HCT116 (cell line): ENCODE results near the gene RNF175. TPM values are rescaled to one million over a fixed set of nuclear protein-coding genes. Genes with fewer than 3 reads are reported as not detected.

Experiments
- ATAC-seq: fragments of 200-7000 bp; cut with Tn5 transposase; 2 replicates; pipeline ENCODE4 v1.9.1; 2020; ENCODE audit warnings: mild to moderate bottlenecking, moderate library complexity
- BruUV-seq: library from RNA; stranded (reverse); fragments of 400-500 nt; replicated peaks from 2 replicates; lab custom pipeline; 2021; lab: Mats Ljungman, UMichigan
- CTCF ChIA-PET: fragments of 300-600 bp; sonication (Branson Sonifier 250); formaldehyde crosslinking; loops from one replicate; lab custom pipeline; 2021; ENCODE audit warnings: antibody characterized with exemption; lab: Charles Lee
- POLR2A ChIA-PET: fragments of 300-600, 350-600 bp; sonication (Branson Sonifier 250); formaldehyde crosslinking; loops from one replicate; lab custom pipeline; 2021; ENCODE audit warnings: antibody characterized with exemption; lab: Charles Lee
- RAD21 ChIA-PET, 2 experiments: fragments of 300-600 bp; sonication (Branson Sonifier 250); formaldehyde crosslinking; loops; one replicate each; lab custom pipeline; 2023; ENCODE audit warnings: low total read pairs in 2 of 2; ENCODE audit not compliant: uncharacterized antibody in 2 of 2, unreplicated experiment in 2 of 2, low non-redundant PET in 1 of 2; lab: Charles Lee
- DNase-seq: peaks from one replicate; pipeline ENCODE4 v3.0.0-alpha.2; 2010; ENCODE audit warnings: low read depth, low spot score
- H2AFZ ChIP-seq: fragments of 200-600 bp; shearing (Covaris generic), sonication (generic); 2 replicates; pipeline ENCODE4 v1.6.1; 2017; ENCODE audit warnings: low read depth, mixed run types, mixed read lengths, antibody characterized with exemption, low read length; ENCODE audit not compliant: poor library complexity, severe bottlenecking
- H3K27ac ChIP-seq: 2 replicates; pipeline ENCODE4 v1.5.1; 2012; ENCODE audit warnings: low read depth, low read length
- H3K27me3 ChIP-seq: fragments of 200-600 bp; sonication (generic); 2 replicates; pipeline ENCODE4 v1.6.1; 2016; ENCODE audit warnings: mixed run types, low read length, mixed read lengths; ENCODE audit not compliant: insufficient read depth
- H3K36me3 ChIP-seq, 2 experiments: fragments of 200-500 bp in 1 of 2; fragments of 200-600 bp in 1 of 2; sonication (Bioruptor generic) in 1 of 2; sonication (generic) in 1 of 2; 2 replicates each; pipeline versions ENCODE4 v1.5.1 to v1.6.1; 2014 to 2016; ENCODE audit warnings: low read length in 2 of 2, inconsistent platforms in 1 of 2, mixed read lengths in 1 of 2, mixed run types in 1 of 2; ENCODE audit not compliant: insufficient read depth in 2 of 2, control insufficient read depth in 1 of 2
- H3K4me1 ChIP-seq, 2 experiments: fragments of 200-600 bp in 1 of 2; sonication (generic) in 1 of 2; 2 replicates each; pipeline versions ENCODE4 v1.5.1 to v1.6.1; 2012 to 2017; ENCODE audit warnings: low read length in 2 of 2, inconsistent platforms in 1 of 2, mild to moderate bottlenecking in 1 of 2, mixed read lengths in 1 of 2, mixed run types in 1 of 2, moderate library complexity in 1 of 2; ENCODE audit not compliant: insufficient read depth in 2 of 2, control insufficient read depth in 1 of 2
- H3K4me2 ChIP-seq: fragments of 200-600 bp; sonication (generic); 2 replicates; pipeline ENCODE4 v1.6.1; 2017; ENCODE audit warnings: mixed run types, low read length, mixed read lengths
- H3K4me3 ChIP-seq, 2 experiments: fragments of 200-600 bp in 1 of 2; sonication (generic) in 1 of 2; replicated peaks in 1 of 2; 2 replicates each; pipeline ENCODE4 v1.5.1; 2011 to 2016; ENCODE audit warnings: low read length in 2 of 2, control low read depth in 1 of 2, low read depth in 1 of 2, mild to moderate bottlenecking in 1 of 2, mixed read lengths in 1 of 2, mixed run types in 1 of 2
- H3K79me2 ChIP-seq: fragments of 200-600 bp; sonication (generic); 2 replicates; pipeline ENCODE4 v1.6.1; 2017; ENCODE audit warnings: mild to moderate bottlenecking, mixed run types, low read length, moderate library complexity, mixed read lengths; ENCODE audit not compliant: insufficient read depth
- H3K9ac ChIP-seq: fragments of 200-600 bp; sonication (generic); 2 replicates; pipeline ENCODE4 v1.6.1; 2016; ENCODE audit warnings: low read length, mixed read lengths
- H3K9me2 ChIP-seq: fragments of 200-600 bp; sonication (generic), shearing (Covaris generic); 2 replicates; pipeline ENCODE4 v1.6.1; 2017; ENCODE audit warnings: mixed run types, mild to moderate bottlenecking, moderate library complexity; ENCODE audit not compliant: insufficient read depth
- H3K9me3 ChIP-seq, 2 experiments: fragments of 200-500 bp in 1 of 2; fragments of 200-600 bp in 1 of 2; sonication (Bioruptor generic) in 1 of 2; sonication (generic) in 1 of 2; 2 replicates each; pipeline ENCODE4 v1.6.1; 2014 to 2017; ENCODE audit warnings: low read length in 2 of 2, mixed read lengths in 2 of 2, inconsistent platforms in 1 of 2, low read depth in 1 of 2, mild to moderate bottlenecking in 1 of 2, mixed run types in 1 of 2, moderate library complexity in 1 of 2; ENCODE audit not compliant: control insufficient read depth in 1 of 2, insufficient read depth in 1 of 2
- H4K20me1 ChIP-seq: fragments of 200-600 bp; sonication (generic), shearing (Covaris generic); 2 replicates; pipeline ENCODE4 v1.6.1; 2017; ENCODE audit warnings: mixed run types, mild to moderate bottlenecking, moderate library complexity; ENCODE audit not compliant: insufficient read depth
- ATF3 ChIP-seq: IDR thresholded peaks from 2 replicates; pipeline ENCODE4 v1.6.1; 2012
- CEBPB ChIP-seq: IDR thresholded peaks from 2 replicates; pipeline ENCODE4 v1.6.1; 2012; ENCODE audit warnings: low read depth
- CTCF ChIP-seq, 3 experiments: fragments of 200-600 bp in 1 of 3; sonication (generic) in 1 of 3; IDR thresholded peaks in 2 of 3; conservative IDR thresholded peaks in 1 of 3; 2 replicates each; pipeline ENCODE4 v1.5.1; 2012 to 2017; ENCODE audit warnings: low read depth in 2 of 3, low read length in 2 of 3, antibody characterized with exemption in 1 of 3, borderline replicate concordance in 1 of 3, control low read depth in 1 of 3, mild to moderate bottlenecking in 1 of 3, mixed read lengths in 1 of 3, mixed run types in 1 of 3, moderate library complexity in 1 of 3; ENCODE audit not compliant: insufficient read depth in 1 of 3
- ELF1 ChIP-seq: IDR thresholded peaks from 2 replicates; pipeline ENCODE4 v1.6.1; 2012; ENCODE audit warnings: low read depth, borderline replicate concordance
- EZH2 ChIP-seq: fragments of 200-600 bp; sonication (generic); IDR thresholded peaks from 2 replicates; pipeline ENCODE4 v1.6.1; 2017; ENCODE audit warnings: antibody characterized with exemption, mixed run types
- POLR2A ChIP-seq: IDR thresholded peaks from 2 replicates; pipeline ENCODE4 v1.7.0; 2011; ENCODE audit warnings: borderline replicate concordance; ENCODE audit not compliant: insufficient read depth, insufficient read length; ENCODE audit errors: extremely low read depth
- POLR2AphosphoS5 ChIP-seq: IDR thresholded peaks from 2 replicates; pipeline ENCODE4 v1.6.1; 2011; ENCODE audit warnings: mild to moderate bottlenecking, low read depth, low read length, moderate library complexity
- SP1 ChIP-seq: IDR thresholded peaks from 2 replicates; pipeline ENCODE4 v1.6.1; 2012; ENCODE audit warnings: low read depth
- SRF ChIP-seq: IDR thresholded peaks from 2 replicates; pipeline ENCODE4 v1.6.1; 2012; ENCODE audit warnings: low read depth
- YY1 ChIP-seq: IDR thresholded peaks from 2 replicates; pipeline ENCODE4 v1.6.1; 2011; ENCODE audit warnings: low read length, low read depth, moderate library complexity, mild to moderate bottlenecking; ENCODE audit not compliant: insufficient replicate concordance; ENCODE audit errors: extremely low read depth
- intact Hi-C: fragments of 100-400 bp; cut with micrococcal nuclease; formaldehyde crosslinking; loops from 2 replicates; pipeline ENCODE4 v1.10.0; 2022
- total RNA-seq: library from RNA; stranded (reverse); gene quantifications from one replicate; pipeline ENCODE4 v1.2.1, GENCODE V29; 2021; ENCODE audit not compliant: unreplicated experiment

The RNF175 gene
- total RNA-seq, 1 experiment from 2014 or later = not detected

- ChIA-PET CTCF (no interaction called here), POLR2A (no interaction called here), RAD21 (no interaction called here)
- Histone ChIP-seq H4K20me1 (no peaks in the 10 kb centered on the region), H3K36me3 (no peaks in the 10 kb centered on the region), H3K79me2 (no peaks in the 10 kb centered on the region), H3K9ac (no peak overlapping the region), H3K4me3 (no peak overlapping the region), H3K9me2 (no peaks in the 10 kb centered on the region), H3K9me3 (peaks cover 0 to 13% of the 10 kb centered on the region in 2 experiments; a peak in 2 of 4 replicates), H2AFZ (peak overlapping the region; percentile 15), H3K4me2 (no peak overlapping the region), H3K27ac (no peak overlapping the region), H3K27me3 (no peaks in the 10 kb centered on the region), H3K4me1 (no peaks in the 10 kb centered on the region)
- DNase-seq (no peak), ATAC-seq (no peak)
- no TSS peak for BruUV-seq
- intact Hi-C loops = no loop called here
- no peak for TF ChIP-seq CTCF (IDR thresholded peaks at IDR 0.05 in 2 of 3, conservative IDR thresholded peaks at IDR 0.05 in 1 of 3; ENCODE audit: borderline replicate concordance in 1 of 3, insufficient read depth in 1 of 3, low read depth in 2 of 3, low read length in 2 of 3)
- TF ChIP-seq ELF1 = no peak
- no peak for TF ChIP-seq POLR2AphosphoS5
- no peak for TF ChIP-seq YY1
- no peak for TF ChIP-seq POLR2A
- no peak for TF ChIP-seq EZH2
- TF ChIP-seq CEBPB = no peak
- no peak for TF ChIP-seq SRF
- no peak for TF ChIP-seq SP1
- no peak for TF ChIP-seq ATF3
Measured at GRCh38 chr4:153684971-153685371, 74.9 kb downstream of the RNF175 start.
